ENCODE results near the gene ARFGEF3.

Gene ARFGEF3

DNA sequence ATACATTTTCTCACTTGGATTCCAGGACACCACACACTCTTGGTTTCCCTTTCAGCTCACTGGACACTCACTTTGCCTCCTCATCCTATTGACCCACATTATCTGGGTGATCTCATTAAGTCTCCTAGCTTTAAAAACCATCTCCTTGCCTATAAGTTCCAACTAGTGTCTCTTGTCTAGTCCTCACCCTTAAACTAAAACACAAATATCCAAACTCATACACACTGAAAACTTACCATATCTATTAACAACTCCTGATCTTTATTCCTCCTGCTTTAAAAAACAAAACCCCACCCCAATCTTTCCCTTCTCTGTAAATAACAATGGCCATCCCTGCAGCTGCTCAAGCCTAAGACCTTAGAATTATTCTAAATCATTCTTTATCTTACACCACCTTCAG is 212.5 kb downstream of the ARFGEF3 start:
- Histone ChIP-seq H3K27ac (ENCODE audit: low read length) (no peak overlapping the region), H4K20me1 (ENCODE audit: insufficient read depth, low read length) (no peaks in the 10 kb centered on the region), H3K27me3 (ENCODE audit: low read depth, low read length) (no peaks in the 10 kb centered on the region), H3K9me3 (ENCODE audit: insufficient read depth, low read length) (no peaks in the 10 kb centered on the region), H2AFZ (ENCODE audit: low read depth, low read length) (no peak overlapping the region), H3K4me3 (ENCODE audit: low read length) (no peak overlapping the region), H3K9ac (ENCODE audit: low read length) (no peak overlapping the region), H3K4me1 (ENCODE audit: low read length) (no peaks in the 10 kb centered on the region), H3K36me3 (replicated peaks; ENCODE audit: low read depth, low read length) (no peaks in the 10 kb centered on the region), H3K79me2 (ENCODE audit: low read length) (no peaks in the 10 kb centered on the region), H3K4me2 (ENCODE audit: low read length) (no peak overlapping the region)
- TF ChIP-seq EZH2phosphoT487 (IDR thresholded peaks at IDR 0.05; ENCODE audit: low read depth) = no peak
- TF ChIP-seq, protein P1, sequence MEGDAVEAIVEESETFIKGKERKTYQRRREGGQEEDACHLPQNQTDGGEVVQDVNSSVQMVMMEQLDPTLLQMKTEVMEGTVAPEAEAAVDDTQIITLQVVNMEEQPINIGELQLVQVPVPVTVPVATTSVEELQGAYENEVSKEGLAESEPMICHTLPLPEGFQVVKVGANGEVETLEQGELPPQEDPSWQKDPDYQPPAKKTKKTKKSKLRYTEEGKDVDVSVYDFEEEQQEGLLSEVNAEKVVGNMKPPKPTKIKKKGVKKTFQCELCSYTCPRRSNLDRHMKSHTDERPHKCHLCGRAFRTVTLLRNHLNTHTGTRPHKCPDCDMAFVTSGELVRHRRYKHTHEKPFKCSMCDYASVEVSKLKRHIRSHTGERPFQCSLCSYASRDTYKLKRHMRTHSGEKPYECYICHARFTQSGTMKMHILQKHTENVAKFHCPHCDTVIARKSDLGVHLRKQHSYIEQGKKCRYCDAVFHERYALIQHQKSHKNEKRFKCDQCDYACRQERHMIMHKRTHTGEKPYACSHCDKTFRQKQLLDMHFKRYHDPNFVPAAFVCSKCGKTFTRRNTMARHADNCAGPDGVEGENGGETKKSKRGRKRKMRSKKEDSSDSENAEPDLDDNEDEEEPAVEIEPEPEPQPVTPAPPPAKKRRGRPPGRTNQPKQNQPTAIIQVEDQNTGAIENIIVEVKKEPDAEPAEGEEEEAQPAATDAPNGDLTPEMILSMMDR (IDR thresholded peaks at IDR 0.05; ENCODE audit: low read depth, low read length) = no peak

DNA sequence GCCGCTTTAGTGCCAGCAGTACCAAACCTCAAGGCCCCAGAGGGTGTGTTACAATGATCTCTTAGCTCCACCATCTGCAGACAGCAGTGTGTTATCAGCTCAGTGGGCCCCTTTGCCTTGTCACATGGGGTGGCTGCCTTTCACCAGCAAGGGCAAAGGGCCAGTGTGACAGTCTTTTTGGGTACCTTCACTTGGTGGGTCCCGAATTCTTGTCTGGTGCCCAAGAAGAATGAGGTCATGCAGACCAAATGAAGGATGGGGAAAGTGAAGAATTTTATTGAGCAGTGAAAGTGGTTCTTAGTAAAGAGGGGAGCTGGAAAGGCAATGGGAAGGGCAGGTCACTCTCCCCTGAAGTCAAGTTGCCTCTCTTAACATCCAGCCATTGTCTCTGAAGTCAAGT is 213.1 kb downstream of the ARFGEF3 start:
- TF ChIP-seq, protein P1 (IDR thresholded peaks at IDR 0.05; ENCODE audit: low read depth, low read length) = no peak
- Histone ChIP-seq H3K4me3 (ENCODE audit: low read length) (no peak overlapping the region), H3K36me3 (replicated peaks; ENCODE audit: low read depth, low read length) (no peaks in the 10 kb centered on the region), H3K4me1 (ENCODE audit: low read length) (no peaks in the 10 kb centered on the region), H3K9me3 (ENCODE audit: insufficient read depth, low read length) (no peaks in the 10 kb centered on the region), H3K27ac (ENCODE audit: low read length) (no peak overlapping the region), H3K79me2 (ENCODE audit: low read length) (no peaks in the 10 kb centered on the region), H4K20me1 (ENCODE audit: insufficient read depth, low read length) (no peaks in the 10 kb centered on the region), H2AFZ (ENCODE audit: low read depth, low read length) (no peak overlapping the region), H3K4me2 (ENCODE audit: low read length) (no peak overlapping the region), H3K27me3 (ENCODE audit: low read depth, low read length) (no peaks in the 10 kb centered on the region), H3K9ac (ENCODE audit: low read length) (no peak overlapping the region)

DNA sequence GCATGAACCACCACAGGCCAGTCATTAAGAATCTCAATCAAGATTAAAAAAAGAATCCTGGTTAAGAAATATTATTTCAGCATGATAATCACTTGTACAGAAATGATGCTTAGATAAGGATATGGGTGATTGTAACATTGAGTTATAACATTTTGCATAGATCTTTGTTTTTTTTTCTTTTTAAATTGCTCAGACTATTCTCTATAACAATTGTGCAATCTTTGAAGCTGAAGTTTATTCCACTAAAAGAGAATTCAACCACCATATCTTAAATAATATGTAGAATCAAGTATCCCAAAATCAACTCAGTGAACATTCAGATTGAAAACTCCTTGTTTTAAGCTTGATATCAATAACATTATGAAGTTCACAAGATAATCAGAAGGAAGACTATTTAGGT is 215.3 kb downstream of the ARFGEF3 start:
- Histone ChIP-seq H3K9me3 (ENCODE audit: insufficient read depth, low read length) (no peaks in the 10 kb centered on the region), H3K9ac (ENCODE audit: low read length) (no peak overlapping the region), H3K4me1 (ENCODE audit: low read length) (no peaks in the 10 kb centered on the region), H3K27ac (ENCODE audit: low read length) (no peak overlapping the region), H3K36me3 (replicated peaks; ENCODE audit: low read depth, low read length) (no peaks in the 10 kb centered on the region), H4K20me1 (ENCODE audit: insufficient read depth, low read length) (no peaks in the 10 kb centered on the region), H2AFZ (ENCODE audit: low read depth, low read length) (no peak overlapping the region), H3K27me3 (ENCODE audit: low read depth, low read length) (no peaks in the 10 kb centered on the region), H3K79me2 (ENCODE audit: low read length) (no peaks in the 10 kb centered on the region), H3K4me2 (ENCODE audit: low read length) (no peak overlapping the region), H3K4me3 (ENCODE audit: low read length) (no peak overlapping the region)
- TF ChIP-seq, protein P1 (IDR thresholded peaks at IDR 0.05; ENCODE audit: low read depth, low read length) = no peak
- TF ChIP-seq EZH2phosphoT487 (IDR thresholded peaks at IDR 0.05; ENCODE audit: low read depth) = no peak

DNA sequence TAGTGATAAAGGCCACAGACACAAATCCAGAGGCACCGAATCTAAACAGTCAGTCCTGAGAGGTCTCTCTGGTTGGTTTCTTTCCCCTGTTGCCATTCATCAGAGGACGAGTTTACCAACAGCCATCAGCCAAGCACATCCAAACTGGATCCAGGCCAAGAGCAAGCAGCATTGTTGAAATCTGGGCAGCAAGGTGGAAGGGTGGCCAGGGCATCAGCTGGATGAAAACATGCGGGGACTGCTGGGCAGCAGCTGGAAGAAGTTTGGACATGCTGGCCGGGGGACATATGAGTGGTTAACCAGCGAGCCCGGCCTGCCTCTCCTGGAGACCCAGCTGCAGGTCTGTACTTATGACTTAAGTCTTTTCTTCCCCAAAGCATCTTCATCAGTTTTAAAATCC is 216.1 kb downstream of the ARFGEF3 start, which contains the start of gene SMIM28:
TSS of gene SMIM28 (plus strand) at position 62 of the 400 bp plus-strand sequence. CDS start at position 230, 168 bp downstream.
- H3K27me3 ChIP-seq (ENCODE audit: low read depth, low read length) = no peaks in the 10 kb centered on the region
- TF ChIP-seq EZH2phosphoT487 (IDR thresholded peaks at IDR 0.05; ENCODE audit: low read depth) = no peak
- TF ChIP-seq, protein P1 (IDR thresholded peaks at IDR 0.05; ENCODE audit: low read depth, low read length) = no peak
- no peak within 1 kb of the TSS for H3K27ac ChIP-seq (ENCODE audit: low read length)
- H3K4me3 ChIP-seq (ENCODE audit: low read length) = no peak within 1 kb of the TSS
- H3K9me3 ChIP-seq (ENCODE audit: insufficient read depth, low read length) = no peaks in the 10 kb centered on the region
- no peak within 1 kb of the TSS for H3K9ac ChIP-seq (ENCODE audit: low read length)
- no peaks in the 10 kb centered on the region for H3K4me1 ChIP-seq (ENCODE audit: low read length)
- no peaks in the 10 kb centered on the region for H3K79me2 ChIP-seq (ENCODE audit: low read length)
- no peak within 1 kb of the TSS for H3K4me2 ChIP-seq (ENCODE audit: low read length)
- no peaks in the 10 kb centered on the region for H4K20me1 ChIP-seq (ENCODE audit: insufficient read depth, low read length)
- H2AFZ ChIP-seq (ENCODE audit: low read depth, low read length) = no peak within 1 kb of the TSS
- no peaks in the 10 kb centered on the region for H3K36me3 ChIP-seq (replicated peaks; ENCODE audit: low read depth, low read length)
